Measurements from ENCODE around the gene MGLL. TPM values are rescaled to one million over a fixed set of nuclear protein-coding genes. Genes with fewer than 3 reads are reported as not detected.

MGLL gene
- total and polyA plus RNA-seq, 8 donors = 8.6 to 318 (median 16.0) TPM

- Histone ChIP-seq H3K4me3 (no peak overlapping the region), H3K36me3 (peaks cover 0 to 17% of the 10 kb centered on the region in 2 donors), H3K4me1 (peaks cover 7 to 11% of the 10 kb centered on the region in 2 donors), H3K27ac (no peak overlapping the region), H3K27me3 (no peaks in the 10 kb centered on the region), H3K9me3 (no peaks in the 10 kb centered on the region)
- intact Hi-C loops (cut with DNase I) = no loop called here
- DNase-seq = peak in 1 of 4 donors; percentile 7
- TF ChIP-seq CTCF (IDR thresholded peaks at IDR 0.05) = no peak
- no peak for ATAC-seq
Observed at GRCh38 chr3:127688022-127688415, 134.3 kb downstream of the MGLL start.

GRCh38 chr3:127687228-127687737 is 135.0 kb downstream of the MGLL start:
- Histone ChIP-seq H3K9me3 (no peaks in the 10 kb centered on the region), H3K36me3 (peaks cover 0 to 10% of the 10 kb centered on the region in 2 donors), H3K27me3 (no peaks in the 10 kb centered on the region), H3K4me1 (peaks cover 7 to 16% of the 10 kb centered on the region in 2 donors), H3K4me3 (no peak overlapping the region), H3K27ac (no peak overlapping the region)
- TF ChIP-seq CTCF (IDR thresholded peaks at IDR 0.05) = no peak
- intact Hi-C loops (cut with DNase I) = no loop called here
- DNase-seq = no peak
- ATAC-seq = no peak

GRCh38 chr3:127686512-127686894 is 135.8 kb downstream of the MGLL start:
- Histone ChIP-seq H3K4me3 (no peak overlapping the region), H3K9me3 (no peaks in the 10 kb centered on the region), H3K27ac (no peak overlapping the region), H3K27me3 (no peaks in the 10 kb centered on the region), H3K4me1 (peaks cover 7 to 16% of the 10 kb centered on the region in 2 donors), H3K36me3 (peaks cover 0 to 2% of the 10 kb centered on the region in 2 donors)
- no peak for TF ChIP-seq CTCF (IDR thresholded peaks at IDR 0.05)
- no peak for ATAC-seq
- no peak for DNase-seq
- intact Hi-C loops (cut with DNase I) = no loop called here

- no peaks in the 10 kb centered on the region for H3K9me3 ChIP-seq
- no peak overlapping the region for H3K27ac ChIP-seq
- no peak for TF ChIP-seq CTCF (IDR thresholded peaks at IDR 0.05)
- intact Hi-C loops (cut with DNase I) = no loop called here
- ATAC-seq = no peak
- H3K4me3 ChIP-seq = no peak overlapping the region
- H3K36me3 ChIP-seq = no peaks in the 10 kb centered on the region
- H3K4me1 ChIP-seq = peaks cover 7 to 16% of the 10 kb centered on the region in 2 donors
- no peak for DNase-seq
- H3K27me3 ChIP-seq = no peaks in the 10 kb centered on the region
Observed at GRCh38 chr3:127685708-127686511, 136.4 kb downstream of the MGLL start.

GRCh38 chr3:127684871-127685707 is 137.2 kb downstream of the MGLL start:
- no peak overlapping the region for H3K4me3 ChIP-seq
- H3K9me3 ChIP-seq = no peaks in the 10 kb centered on the region
- ATAC-seq = no peak
- H3K27me3 ChIP-seq = no peaks in the 10 kb centered on the region
- TF ChIP-seq CTCF (IDR thresholded peaks at IDR 0.05) = no peak
- no peak overlapping the region for H3K27ac ChIP-seq
- DNase-seq = peak in 1 of 4 donors; percentile 22
- peaks cover 0 to 6% of the 10 kb centered on the region in 2 donors for H3K36me3 ChIP-seq
- peaks cover under 1 to 16% of the 10 kb centered on the region in 2 donors for H3K4me1 ChIP-seq
- intact Hi-C loops (cut with DNase I) = no loop called here
